Vagina (tissue), 2 donors: ENCODE data around the gene KATNAL1. TPM values are rescaled to one million over a fixed set of nuclear protein-coding genes. Genes with fewer than 3 reads are reported as not detected.
"Not testable (repeated sequence)": the region's sequence is repeated elsewhere in the genome, so short reads cannot be mapped to it uniquely, and the experiment has no call there.

Experiments
- DNase-seq, 2 donors: peaks; one replicate each; pipeline ENCODE4 v3.0.0-alpha.2; 2017; ENCODE audit errors: extremely low spot score in 2 of 2
- H3K27ac ChIP-seq: fragments of 200-600 bp; sonication (generic); one replicate; pipeline ENCODE4 v1.5.1; 2019
- H3K27me3 ChIP-seq: fragments of 200-600 bp; sonication (generic); one replicate; pipeline ENCODE4 v1.5.1; 2019
- H3K36me3 ChIP-seq, 2 donors: fragments of 200-600 bp; sonication (generic); one replicate each; pipeline ENCODE4 v1.5.1; 2017 to 2019
- H3K4me1 ChIP-seq: fragments of 200-600 bp; sonication (generic); one replicate; pipeline ENCODE4 v1.5.1; 2019
- H3K4me3 ChIP-seq, 2 donors: fragments of 200-600 bp; sonication (generic); 1 replicate in 1 of 2; 2 replicates in 1 of 2; pipeline ENCODE4 v1.5.1; 2016 to 2019
- H3K9me3 ChIP-seq: fragments of 200-600 bp; sonication (generic); one replicate; pipeline ENCODE4 v1.5.1; 2019
- POLR2A ChIP-seq, 2 donors: fragments of 450-650 bp; IDR thresholded peaks; one replicate each; pipeline ENCODE4 v1.6.1; 2017; ENCODE audit warnings: antibody characterized with exemption in 2 of 2, mild to moderate bottlenecking in 2 of 2, moderate library complexity in 2 of 2
- POLR2AphosphoS5 ChIP-seq, 2 donors: sonication (generic); formaldehyde crosslinking; IDR thresholded peaks; one replicate each; pipeline ENCODE4 v1.9.0; 2017; ENCODE audit warnings: antibody characterized with exemption in 2 of 2, mild to moderate bottlenecking in 2 of 2, low read depth in 1 of 2; ENCODE audit not compliant: insufficient read depth in 1 of 2
- intact Hi-C: fragments of 100-400 bp; cut with DNase I; formaldehyde crosslinking; loops from one replicate; pipeline ENCODE4 v1.15.1; 2023
- total RNA-seq: library from RNA; depleted of rRNA; stranded (reverse); fragments of >200 nt; gene quantifications from one replicate; pipeline ENCODE4 v1.2.3, GENCODE V29; 2016
- TF ChIP-seq, protein P1 (sequence below), 3 experiments: fragments of 450-650 bp in 2 of 3; fragments of 200-600 bp in 1 of 3; sonication (generic) in 1 of 3; IDR thresholded peaks; one replicate each; pipeline ENCODE4 v1.5.1; 2017 to 2019; ENCODE audit warnings: antibody characterized with exemption in 3 of 3, mild to moderate bottlenecking in 2 of 3, moderate library complexity in 2 of 3

Gene KATNAL1
- total RNA-seq, 1 donor from 2014 or later = 20.6 TPM

DNA sequence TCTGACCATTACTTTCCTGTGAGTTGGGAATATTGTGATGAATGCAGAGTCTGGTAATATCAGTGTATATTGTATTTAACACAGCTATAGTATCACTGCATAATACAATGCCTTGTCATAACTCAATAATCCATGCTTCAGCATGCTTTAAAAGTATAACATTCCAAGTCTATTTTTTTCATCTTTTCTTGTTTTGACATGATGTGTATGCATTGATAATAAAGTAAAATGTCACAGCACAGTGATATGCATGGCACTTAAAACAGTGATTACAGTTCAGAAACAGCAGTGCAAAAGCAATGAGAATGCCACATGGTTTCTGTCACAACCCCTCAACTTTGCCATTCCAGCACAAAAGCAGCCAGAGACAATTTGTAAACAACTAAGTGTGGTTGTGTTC, 17.8 kb downstream of the KATNAL1 start:
- H3K27me3 ChIP-seq = no peaks in the 10 kb centered on the region
- intact Hi-C loops = no loop called here
- no peak for DNase-seq
- TF ChIP-seq, protein P1, sequence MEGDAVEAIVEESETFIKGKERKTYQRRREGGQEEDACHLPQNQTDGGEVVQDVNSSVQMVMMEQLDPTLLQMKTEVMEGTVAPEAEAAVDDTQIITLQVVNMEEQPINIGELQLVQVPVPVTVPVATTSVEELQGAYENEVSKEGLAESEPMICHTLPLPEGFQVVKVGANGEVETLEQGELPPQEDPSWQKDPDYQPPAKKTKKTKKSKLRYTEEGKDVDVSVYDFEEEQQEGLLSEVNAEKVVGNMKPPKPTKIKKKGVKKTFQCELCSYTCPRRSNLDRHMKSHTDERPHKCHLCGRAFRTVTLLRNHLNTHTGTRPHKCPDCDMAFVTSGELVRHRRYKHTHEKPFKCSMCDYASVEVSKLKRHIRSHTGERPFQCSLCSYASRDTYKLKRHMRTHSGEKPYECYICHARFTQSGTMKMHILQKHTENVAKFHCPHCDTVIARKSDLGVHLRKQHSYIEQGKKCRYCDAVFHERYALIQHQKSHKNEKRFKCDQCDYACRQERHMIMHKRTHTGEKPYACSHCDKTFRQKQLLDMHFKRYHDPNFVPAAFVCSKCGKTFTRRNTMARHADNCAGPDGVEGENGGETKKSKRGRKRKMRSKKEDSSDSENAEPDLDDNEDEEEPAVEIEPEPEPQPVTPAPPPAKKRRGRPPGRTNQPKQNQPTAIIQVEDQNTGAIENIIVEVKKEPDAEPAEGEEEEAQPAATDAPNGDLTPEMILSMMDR (IDR thresholded peaks at IDR 0.05) = no peak
- TF ChIP-seq POLR2AphosphoS5 (IDR thresholded peaks at IDR 0.05; ENCODE audit: insufficient read depth in 1 of 2, low read depth in 1 of 2) = no peak
- no peak for TF ChIP-seq POLR2A (IDR thresholded peaks at IDR 0.05)
- no peaks in the 10 kb centered on the region for H3K9me3 ChIP-seq
- H3K27ac ChIP-seq = no peak overlapping the region
- H3K4me1 ChIP-seq = peaks cover 53% of the 10 kb centered on the region
- H3K4me3 ChIP-seq = no peak overlapping the region
- H3K36me3 ChIP-seq = no peaks in the 10 kb centered on the region

DNA sequence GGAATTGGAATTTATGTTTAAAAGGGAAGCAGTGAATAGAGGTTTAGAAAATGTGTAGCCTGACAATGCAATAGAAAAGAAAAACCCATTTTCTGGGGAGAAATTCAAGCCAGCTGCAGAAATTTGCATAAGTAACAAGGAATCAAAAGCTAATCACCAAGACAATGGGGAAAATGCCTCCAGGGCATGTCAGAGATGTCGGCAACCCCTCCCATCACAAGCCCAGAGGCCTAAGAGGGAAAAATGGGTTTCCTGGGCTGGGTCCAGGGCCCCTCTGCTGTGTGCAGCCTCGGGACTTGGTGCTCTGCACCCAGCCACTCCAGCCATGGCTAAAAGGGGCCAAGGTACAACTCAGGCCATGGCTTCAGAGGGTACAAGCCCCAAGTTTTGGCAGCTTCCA, 21.3 kb downstream of the KATNAL1 start:
- H3K36me3 ChIP-seq, H3K9me3 ChIP-seq, intact Hi-C loops, H3K27ac ChIP-seq, H3K27me3 ChIP-seq, DNase-seq, H3K4me3 ChIP-seq: not testable (repeated sequence)
- peaks cover 40% of the 10 kb centered on the region for H3K4me1 ChIP-seq

DNA sequence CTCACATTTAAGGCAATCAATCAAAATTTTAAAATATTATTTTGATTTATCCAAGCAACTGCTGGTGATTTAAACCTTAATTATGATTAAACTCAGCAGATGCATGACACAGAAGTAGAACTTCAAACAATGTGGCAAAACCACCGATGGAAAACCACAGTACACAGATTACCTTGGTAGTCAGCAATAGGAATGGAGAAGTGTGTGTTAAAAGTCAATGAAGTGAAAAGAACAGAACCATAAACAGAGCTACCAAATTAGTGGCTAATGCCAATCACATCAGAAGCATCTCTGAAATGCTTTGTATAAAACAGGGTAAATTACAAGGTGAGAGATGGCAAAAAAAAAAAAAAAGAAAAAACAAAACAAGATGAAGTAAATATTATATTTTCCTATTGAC, 31.2 kb downstream of the KATNAL1 start:
- intact Hi-C loops = no loop called here
- no peaks in the 10 kb centered on the region for H3K9me3 ChIP-seq
- no peak overlapping the region for H3K27ac ChIP-seq
- TF ChIP-seq POLR2AphosphoS5 (IDR thresholded peaks at IDR 0.05; ENCODE audit: insufficient read depth in 1 of 2, low read depth in 1 of 2) (no peak), POLR2A (IDR thresholded peaks at IDR 0.05) (no peak)
- TF ChIP-seq, protein P1 (IDR thresholded peaks at IDR 0.05) = no peak
- no peak overlapping the region for H3K4me3 ChIP-seq
- no peaks in the 10 kb centered on the region for H3K27me3 ChIP-seq
- H3K4me1 ChIP-seq = peaks cover 12% of the 10 kb centered on the region
- DNase-seq = no peak
- peaks cover 0 to 16% of the 10 kb centered on the region in 2 donors for H3K36me3 ChIP-seq

DNA sequence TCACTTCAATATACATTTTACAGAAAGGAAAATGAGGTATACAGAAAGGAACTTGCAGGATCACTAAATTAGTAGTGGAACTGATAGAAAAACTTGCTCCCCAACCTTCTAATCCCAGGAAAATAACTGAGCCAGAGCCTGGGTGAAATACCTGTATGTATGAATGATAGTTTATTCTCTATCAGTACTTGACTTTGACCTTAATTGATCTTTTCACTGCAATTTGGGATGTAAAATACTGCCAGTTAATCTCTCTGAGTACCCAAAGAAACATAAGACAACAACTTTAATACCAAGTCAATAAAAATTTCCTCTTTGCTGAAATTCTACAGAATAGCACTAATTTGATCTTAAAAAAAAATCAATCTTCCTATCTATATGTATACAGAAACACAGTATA, 33.3 kb downstream of the KATNAL1 start:
- H3K27ac ChIP-seq = no peak overlapping the region
- no peaks in the 10 kb centered on the region for H3K27me3 ChIP-seq
- TF ChIP-seq POLR2A (IDR thresholded peaks at IDR 0.05) = no peak
- TF ChIP-seq, protein P1 (IDR thresholded peaks at IDR 0.05) = no peak
- no peak for TF ChIP-seq POLR2AphosphoS5 (IDR thresholded peaks at IDR 0.05; ENCODE audit: insufficient read depth in 1 of 2, low read depth in 1 of 2)
- peaks cover 12% of the 10 kb centered on the region for H3K4me1 ChIP-seq
- H3K36me3 ChIP-seq = peaks cover 0 to 7% of the 10 kb centered on the region in 2 donors
- intact Hi-C loops = no loop called here
- H3K4me3 ChIP-seq = no peak overlapping the region
- DNase-seq = no peak
- H3K9me3 ChIP-seq = no peaks in the 10 kb centered on the region

DNA sequence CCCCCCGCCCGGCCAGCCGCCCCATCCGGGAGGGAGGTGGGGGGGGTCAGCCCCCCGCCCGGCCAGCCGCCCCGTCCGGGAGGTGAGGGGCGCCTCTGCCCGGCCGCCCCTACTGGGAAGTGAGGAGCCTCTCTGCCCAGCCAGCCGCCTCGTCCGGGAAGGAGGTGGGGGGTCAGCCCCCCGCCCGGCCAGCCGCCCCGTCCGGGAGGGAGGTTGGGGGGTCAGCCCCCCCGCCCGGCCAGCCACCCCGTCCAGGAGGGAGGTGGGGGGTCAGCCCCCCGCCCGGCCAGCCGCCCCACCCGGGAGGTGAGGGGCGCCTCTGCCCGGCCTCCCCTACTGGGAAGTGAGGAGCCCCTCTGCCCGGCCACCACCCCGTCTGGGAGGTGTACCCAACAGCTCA, 37.3 kb downstream of the KATNAL1 start:
- H3K27me3 ChIP-seq, H3K27ac ChIP-seq, DNase-seq, H3K36me3 ChIP-seq, H3K9me3 ChIP-seq, intact Hi-C loops, H3K4me3 ChIP-seq: not testable (repeated sequence)
- H3K4me1 ChIP-seq = peaks cover 19% of the 10 kb centered on the region

DNA sequence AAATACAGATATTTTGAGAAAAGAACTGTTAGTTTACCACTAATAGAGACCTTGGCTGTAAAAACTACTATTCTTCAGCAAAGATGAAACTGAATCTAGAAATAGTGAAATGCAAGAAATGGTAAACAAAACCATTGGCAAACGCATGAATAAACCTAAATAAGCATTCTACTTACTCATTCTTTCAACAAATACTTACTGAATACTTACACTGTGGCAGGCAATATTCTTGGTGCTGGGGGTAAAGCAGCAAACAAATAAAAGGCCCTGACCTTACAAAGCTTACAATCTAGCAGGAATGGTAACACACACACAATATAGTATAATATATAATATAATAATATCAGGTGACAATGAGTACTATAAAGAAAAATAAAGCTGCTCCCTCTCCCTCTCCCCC, 38.7 kb downstream of the KATNAL1 start:
- no peak overlapping the region for H3K27ac ChIP-seq
- H3K9me3 ChIP-seq = no peaks in the 10 kb centered on the region
- no peaks in the 10 kb centered on the region for H3K36me3 ChIP-seq
- TF ChIP-seq POLR2AphosphoS5 (IDR thresholded peaks at IDR 0.05; ENCODE audit: insufficient read depth in 1 of 2, low read depth in 1 of 2) (no peak), POLR2A (IDR thresholded peaks at IDR 0.05) (no peak)
- TF ChIP-seq, protein P1 (IDR thresholded peaks at IDR 0.05) = no peak
- intact Hi-C loops = no loop called here
- no peaks in the 10 kb centered on the region for H3K27me3 ChIP-seq
- no peak overlapping the region for H3K4me3 ChIP-seq
- no peak for DNase-seq
- peaks cover 19% of the 10 kb centered on the region for H3K4me1 ChIP-seq
